Hepatocyte (in vitro differentiated cells): ENCODE data around the gene POLD4. TPM values are rescaled to one million over a fixed set of nuclear protein-coding genes. Genes with fewer than 3 reads are reported as not detected.

Experiments used
- DNase-seq: peaks from one replicate; pipeline ENCODE4 v3.0.0-alpha.2; 2016; ENCODE audit warnings: low spot score
- H2AFZ ChIP-seq: fragments of 200-600 bp; sonication (generic); 2 replicates; pipeline ENCODE4 v1.6.0; 2016; ENCODE audit warnings: antibody characterized with exemption, mild to moderate bottlenecking
- H3K27ac ChIP-seq: fragments of 200-600 bp; sonication (generic); 2 replicates; pipeline ENCODE4 v1.5.1; 2016; ENCODE audit warnings: mild to moderate bottlenecking
- H3K27me3 ChIP-seq: fragments of 200-600 bp; sonication (generic); 2 replicates; pipeline ENCODE4 v1.6.1; 2016
- H3K36me3 ChIP-seq: fragments of 200-600 bp; sonication (generic); replicated peaks from 2 replicates; pipeline ENCODE4 v1.5.1; 2016; ENCODE audit warnings: low read depth; ENCODE audit not compliant: insufficient read depth
- H3K4me1 ChIP-seq: fragments of 200-600 bp; sonication (generic); 2 replicates; pipeline ENCODE4 v1.5.1; 2016; ENCODE audit warnings: mild to moderate bottlenecking, moderate library complexity; ENCODE audit not compliant: insufficient read depth
- H3K4me2 ChIP-seq: fragments of 200-600 bp; sonication (generic); 2 replicates; pipeline ENCODE4 v1.6.0; 2016
- H3K4me3 ChIP-seq: fragments of 200-600 bp; sonication (generic); 2 replicates; pipeline ENCODE4 v1.5.1; 2016; ENCODE audit warnings: mild to moderate bottlenecking
- H3K79me2 ChIP-seq: fragments of 200-600 bp; sonication (generic); 2 replicates; pipeline ENCODE4 v1.6.0; 2017; ENCODE audit warnings: mild to moderate bottlenecking
- H3K9me2 ChIP-seq: fragments of 200-600 bp; sonication (generic); replicated peaks from 2 replicates; pipeline ENCODE4 v1.6.0; 2017; ENCODE audit warnings: mild to moderate bottlenecking; ENCODE audit not compliant: insufficient read depth
- H3K9me3 ChIP-seq: fragments of 200-600 bp; sonication (generic); 2 replicates; pipeline ENCODE4 v1.5.1; 2016; ENCODE audit warnings: low read depth, mild to moderate bottlenecking
- H4K20me1 ChIP-seq: fragments of 200-600 bp; sonication (generic); 2 replicates; pipeline ENCODE4 v1.6.0; 2016; ENCODE audit warnings: mild to moderate bottlenecking; ENCODE audit not compliant: insufficient read depth, poor library complexity, severe bottlenecking
- CTCF ChIP-seq: fragments of 200-600 bp; sonication (generic); IDR thresholded peaks from 2 replicates; pipeline ENCODE4 v1.5.1; 2016; ENCODE audit warnings: antibody characterized with exemption, mild to moderate bottlenecking; ENCODE audit not compliant: poor library complexity
- EZH2 ChIP-seq: fragments of 200-600 bp; sonication (generic); IDR thresholded peaks from 2 replicates; pipeline ENCODE4 v1.6.1; 2016; ENCODE audit warnings: antibody characterized with exemption, mild to moderate bottlenecking, borderline replicate concordance
- EZH2phosphoT487 ChIP-seq: fragments of 200-600 bp; sonication (generic); IDR thresholded peaks from one replicate; pipeline ENCODE4 v1.6.1; 2018; ENCODE audit warnings: antibody characterized with exemption, mild to moderate bottlenecking, low read depth, moderate library complexity; ENCODE audit not compliant: unreplicated experiment, severe bottlenecking
- WGBS: methylation state at CpG from one replicate; pipeline ENCODE4 v1.1.6; 2016; ENCODE audit warnings: low lambda C conversion rate; ENCODE audit errors: missing lambda C conversion rate; 5-methylcytosine and 5-hydroxymethylcytosine counted together
- polyA plus RNA-seq: library from polyadenylated mRNA; unstranded; fragments of >200 nt; fragmentation: Nextera tagmentation; extraction: Ambion mirVana; gene quantifications from 2 replicates; pipeline ENCODE4 v1.2.1, GENCODE V29; 2016
- total RNA-seq: library from RNA; depleted of rRNA; stranded (reverse); fragments of >200 nt; gene quantifications from 2 replicates; pipeline ENCODE4 v1.2.3, GENCODE V29; 2014

The POLD4 gene
- total and polyA plus RNA-seq, 2 experiments from 2014 or later: 74.4 to 97.4 TPM

- peak overlapping the region; percentile 61 for H2AFZ ChIP-seq
- H3K4me1 ChIP-seq: peaks cover 6% of the 10 kb centered on the region
Measured at GRCh38 chr11:67392183-67392715, 38.9 kb upstream of the POLD4 start.

GRCh38 chr11:67391304-67392182 is 38.2 kb upstream of the POLD4 start, which contains the start of gene RAD9A:
TSS of gene RAD9A (plus strand) at chr11:67391986. CDS start at chr11:67392045, 59 bp downstream.
- Histone ChIP-seq H3K36me3 (no peaks in the 10 kb centered on the region), H3K27me3 (no peaks in the 10 kb centered on the region), H3K79me2 (peaks cover 21% of the 10 kb centered on the region), H3K4me3 (peak within 1 kb of the TSS; percentile 73), H3K9me2 (no peaks in the 10 kb centered on the region), H3K9me3 (no peaks in the 10 kb centered on the region), H4K20me1 (no peaks in the 10 kb centered on the region), H2AFZ (peak within 1 kb of the TSS; percentile 66), H3K27ac (peak within 1 kb of the TSS; percentile 96), H3K4me2 (peak within 1 kb of the TSS; percentile 95), H3K4me1 (peaks cover 6% of the 10 kb centered on the region)
- 2% methylated on average over 55 of the region's 75 CpGs for WGBS
- TF ChIP-seq EZH2 (no peak), CTCF (no peak), EZH2phosphoT487 (no peak)
- DNase-seq: peak; percentile 99

More at GRCh38 chr11:67392183-67392715, 38.9 kb upstream of the POLD4 start:
- H3K4me2 ChIP-seq: peak overlapping the region; percentile 95
- no peaks in the 10 kb centered on the region for H4K20me1 ChIP-seq
- H3K36me3 ChIP-seq: no peaks in the 10 kb centered on the region
- no peaks in the 10 kb centered on the region for H3K27me3 ChIP-seq
- H3K4me3 ChIP-seq: peak overlapping the region; percentile 73
- no peaks in the 10 kb centered on the region for H3K9me3 ChIP-seq
- peaks cover 21% of the 10 kb centered on the region for H3K79me2 ChIP-seq
- WGBS: 12% methylated on average over 22 of the region's 31 CpGs
- H3K27ac ChIP-seq: peak overlapping the region; percentile 74
- peak; percentile 47 for DNase-seq
- no peaks in the 10 kb centered on the region for H3K9me2 ChIP-seq
- TF ChIP-seq EZH2 (no peak), CTCF (no peak), EZH2phosphoT487 (no peak)

- Histone ChIP-seq H2AFZ (peak overlapping the region; percentile 66), H3K27ac (peak overlapping the region; percentile 96), H3K4me3 (peak overlapping the region; percentile 73), H3K4me2 (peak overlapping the region; percentile 95), H3K79me2 (peaks cover 21% of the 10 kb centered on the region), H3K9me3 (no peaks in the 10 kb centered on the region), H3K36me3 (no peaks in the 10 kb centered on the region), H3K27me3 (no peaks in the 10 kb centered on the region), H3K4me1 (peaks cover 6% of the 10 kb centered on the region), H3K9me2 (no peaks in the 10 kb centered on the region), H4K20me1 (no peaks in the 10 kb centered on the region)
- TF ChIP-seq EZH2phosphoT487 (no peak), EZH2 (no peak), CTCF (no peak)
- DNase-seq: no peak
- WGBS: 12% methylated on average over 15 of the region's 15 CpGs
Measured at GRCh38 chr11:67390947-67391303, 37.6 kb upstream of the POLD4 start.
